ENCODE data around the gene XYLT2.

XYLT2 gene

GRCh38 chr17:50363217-50364060 lies 17.5 kb downstream of the XYLT2 start:
- DNase-seq (ENCODE audit: low read depth, low spot score), result no peak

GRCh38 chr17:50364061-50364458 lies 18.1 kb downstream of the XYLT2 start:
- no peak for DNase-seq (ENCODE audit: low read depth, low spot score)

- DNase-seq (ENCODE audit: low read depth, low spot score), result no peak
Observed at GRCh38 chr17:50364715-50365114, 18.8 kb downstream of the XYLT2 start.

- no peak for DNase-seq (ENCODE audit: low read depth, low spot score)
Observed at GRCh38 chr17:50365165-50365564, 19.2 kb downstream of the XYLT2 start.

GRCh38 chr17:50365649-50366393 lies 19.9 kb downstream of the XYLT2 start:
- no peak for DNase-seq (ENCODE audit: low read depth, low spot score)

GRCh38 chr17:50367401-50367800 lies 21.5 kb downstream of the XYLT2 start:
- DNase-seq (ENCODE audit: low read depth, low spot score), result no peak

- DNase-seq (ENCODE audit: low read depth, low spot score), result no peak
Observed at GRCh38 chr17:50370052-50370451, 24.1 kb downstream of the XYLT2 start.

GRCh38 chr17:50371526-50371925 lies 25.6 kb downstream of the XYLT2 start:
- DNase-seq (ENCODE audit: low read depth, low spot score), result no peak

GRCh38 chr17:50372222-50372757 lies 26.4 kb downstream of the XYLT2 start:
- no peak for DNase-seq (ENCODE audit: low read depth, low spot score)

- DNase-seq (ENCODE audit: low read depth, low spot score), result peak; percentile 64
Observed at GRCh38 chr17:50372758-50373556, 27.0 kb downstream of the XYLT2 start, which contains the start of the genes EME1 and MRPL27. EME1 (plus strand) TSS chr17:50373229; CDS start chr17:50375209, 1,980 bp downstream. MRPL27 (minus strand) TSS chr17:50373184; CDS start chr17:50373170, 14 bp downstream.

GRCh38 chr17:50373705-50374104 lies 27.8 kb downstream of the XYLT2 start:
- DNase-seq (ENCODE audit: low read depth, low spot score), result no peak

GRCh38 chr17:50375858-50376538 lies 30.1 kb downstream of the XYLT2 start:
- DNase-seq (ENCODE audit: low read depth, low spot score), result no peak

GRCh38 chr17:50379351-50380132 lies 33.6 kb downstream of the XYLT2 start:
- DNase-seq (ENCODE audit: low read depth, low spot score), result no peak

GRCh38 chr17:50380369-50381259 lies 34.7 kb downstream of the XYLT2 start:
- no peak for DNase-seq (ENCODE audit: low read depth, low spot score)

- DNase-seq (ENCODE audit: low read depth, low spot score), result no peak
Observed at GRCh38 chr17:50381260-50381815, 35.4 kb downstream of the XYLT2 start.

GRCh38 chr17:50381920-50382319 lies 36.0 kb downstream of the XYLT2 start:
- DNase-seq (ENCODE audit: low read depth, low spot score), result no peak

- no peak for DNase-seq (ENCODE audit: low read depth, low spot score)
Observed at GRCh38 chr17:50382931-50383330, 37.0 kb downstream of the XYLT2 start.

GRCh38 chr17:50386510-50386909 lies 40.6 kb downstream of the XYLT2 start:
- no peak for DNase-seq (ENCODE audit: low read depth, low spot score)

GRCh38 chr17:50388728-50389127 lies 42.8 kb downstream of the XYLT2 start:
- no peak for DNase-seq (ENCODE audit: low read depth, low spot score)

All from activated naive CD8-positive, alpha-beta T cell treated with anti-CD3 and anti-CD28 coated beads, Interleukin-2, amount 50 U/mL, for 16 hours (primary cell).